Thyroid gland (tissue), 4 donors: ENCODE measurements around the gene SH3BP1. TPM values are rescaled to one million over a fixed set of nuclear protein-coding genes. Genes with fewer than 3 reads are reported as not detected.
A peak's percentile ranks its signal among the peaks of the same experiment; 100 is the strongest.

Experiments
- DNase-seq, 2 donors: peaks; one replicate each; pipeline ENCODE4 v3.0.0-alpha.2; 2019
- H3K27ac ChIP-seq, 3 donors: fragments of 200-600 bp; sonication (generic); 1 replicate in 2 of 3; 2 replicates in 1 of 3; pipeline ENCODE4 v1.5.1; 2016 to 2019; ENCODE audit warnings: mild to moderate bottlenecking in 1 of 3, moderate library complexity in 1 of 3
- H3K27me3 ChIP-seq: fragments of 200-600 bp; sonication (generic); one replicate; pipeline ENCODE4 v1.5.1; 2019
- H3K36me3 ChIP-seq, 2 donors: fragments of 200-600 bp; sonication (generic); one replicate each; pipeline ENCODE4 v1.5.1; 2016 to 2019
- H3K4me1 ChIP-seq, 2 donors: fragments of 200-600 bp; sonication (generic); one replicate each; pipeline ENCODE4 v1.5.1; 2017 to 2019
- H3K4me3 ChIP-seq, 3 donors: fragments of 200-600 bp; sonication (generic); replicated peaks in 1 of 3; 1 replicate in 2 of 3; 2 replicates in 1 of 3; pipeline ENCODE4 v1.5.1; 2016; ENCODE audit warnings: mild to moderate bottlenecking in 1 of 3
- H3K9me3 ChIP-seq: fragments of 200-600 bp; sonication (generic); one replicate; pipeline ENCODE4 v1.5.1; 2017
- POLR2A ChIP-seq, 2 donors: fragments of 450-650 bp; IDR thresholded peaks; one replicate each; pipeline ENCODE4 v1.6.1; 2017; ENCODE audit warnings: antibody characterized with exemption in 2 of 2, mild to moderate bottlenecking in 2 of 2, moderate library complexity in 1 of 2
- WGBS, 2 donors: methylation state at CpG; one replicate each; pipeline ENCODE4 v1.1.5; 2017; 5-methylcytosine and 5-hydroxymethylcytosine counted together
- intact Hi-C: fragments of 100-400 bp; cut with DNase I; formaldehyde crosslinking; loops from one replicate; pipeline ENCODE4 v1.15.1; 2023
- total RNA-seq, 4 donors: library from RNA; depleted of rRNA; stranded (reverse); fragments of >200 nt; gene quantifications; one replicate each; pipeline ENCODE4 v1.2.3, GENCODE V29; 2016
- TF ChIP-seq, protein P1 (sequence below), 6 experiments: fragments of 200-600 bp in 3 of 6; fragments of 450-650 bp in 3 of 6; sonication (generic) in 3 of 6; IDR thresholded peaks; one replicate each; pipeline ENCODE4 v1.5.1; 2016 to 2019; ENCODE audit warnings: antibody characterized with exemption in 6 of 6, mild to moderate bottlenecking in 2 of 6, inconsistent platforms in 1 of 6, moderate library complexity in 1 of 6

Gene SH3BP1
- total RNA-seq, 4 donors from 2014 or later, result 0.81 to 10.1 (median 3.3) TPM

DNA sequence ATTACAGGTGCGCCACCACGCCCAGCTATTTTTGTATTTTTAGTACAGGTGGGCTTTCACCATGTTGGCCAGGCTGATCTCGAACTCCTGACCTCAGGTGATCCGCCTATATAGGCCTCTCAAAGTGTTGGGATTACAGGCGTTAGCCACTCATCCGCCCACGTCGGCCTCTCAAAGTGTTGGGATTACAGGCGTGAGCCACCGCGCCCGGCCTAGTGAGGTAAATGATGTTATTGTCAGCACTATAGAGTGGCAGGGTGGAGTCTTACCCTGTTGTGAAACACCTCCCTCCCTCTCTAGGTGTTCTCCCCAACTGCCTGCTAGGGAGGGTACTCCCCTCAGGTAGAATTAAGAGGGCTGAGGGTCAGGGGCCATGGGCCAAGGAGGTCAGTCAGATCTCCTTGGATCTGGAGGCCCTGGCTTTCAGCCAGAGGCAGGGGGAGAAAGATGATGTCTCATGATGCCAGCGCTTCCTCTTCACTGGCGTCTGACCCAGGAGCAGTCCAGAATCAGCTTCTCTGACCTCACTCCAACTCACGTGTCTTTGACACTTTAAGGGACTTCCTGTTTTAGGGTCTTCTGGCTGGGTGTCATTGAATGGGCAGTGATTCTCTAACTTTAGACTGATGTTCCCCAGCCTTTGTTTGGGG, 28.9 kb upstream of the SH3BP1 start:
- H3K9me3 ChIP-seq, result no peaks in the 10 kb centered on the region
- no peaks in the 10 kb centered on the region for H3K27me3 ChIP-seq
- DNase-seq, result no peak
- TF ChIP-seq, protein P1, sequence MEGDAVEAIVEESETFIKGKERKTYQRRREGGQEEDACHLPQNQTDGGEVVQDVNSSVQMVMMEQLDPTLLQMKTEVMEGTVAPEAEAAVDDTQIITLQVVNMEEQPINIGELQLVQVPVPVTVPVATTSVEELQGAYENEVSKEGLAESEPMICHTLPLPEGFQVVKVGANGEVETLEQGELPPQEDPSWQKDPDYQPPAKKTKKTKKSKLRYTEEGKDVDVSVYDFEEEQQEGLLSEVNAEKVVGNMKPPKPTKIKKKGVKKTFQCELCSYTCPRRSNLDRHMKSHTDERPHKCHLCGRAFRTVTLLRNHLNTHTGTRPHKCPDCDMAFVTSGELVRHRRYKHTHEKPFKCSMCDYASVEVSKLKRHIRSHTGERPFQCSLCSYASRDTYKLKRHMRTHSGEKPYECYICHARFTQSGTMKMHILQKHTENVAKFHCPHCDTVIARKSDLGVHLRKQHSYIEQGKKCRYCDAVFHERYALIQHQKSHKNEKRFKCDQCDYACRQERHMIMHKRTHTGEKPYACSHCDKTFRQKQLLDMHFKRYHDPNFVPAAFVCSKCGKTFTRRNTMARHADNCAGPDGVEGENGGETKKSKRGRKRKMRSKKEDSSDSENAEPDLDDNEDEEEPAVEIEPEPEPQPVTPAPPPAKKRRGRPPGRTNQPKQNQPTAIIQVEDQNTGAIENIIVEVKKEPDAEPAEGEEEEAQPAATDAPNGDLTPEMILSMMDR (IDR thresholded peaks at IDR 0.05), result no peak
- no peak for TF ChIP-seq POLR2A (IDR thresholded peaks at IDR 0.05)
- no peaks in the 10 kb centered on the region for H3K36me3 ChIP-seq
- intact Hi-C loops, result no loop called here
- no peak overlapping the region for H3K4me3 ChIP-seq
- H3K4me1 ChIP-seq, result peaks cover 31 to 36% of the 10 kb centered on the region in 2 donors
- peak overlapping the region in 2 of 3 donors; percentile 93 to 96 for H3K27ac ChIP-seq
- WGBS, 2 donors, result 86 to 90% methylated on average over 15 of the region's 15 CpGs

DNA sequence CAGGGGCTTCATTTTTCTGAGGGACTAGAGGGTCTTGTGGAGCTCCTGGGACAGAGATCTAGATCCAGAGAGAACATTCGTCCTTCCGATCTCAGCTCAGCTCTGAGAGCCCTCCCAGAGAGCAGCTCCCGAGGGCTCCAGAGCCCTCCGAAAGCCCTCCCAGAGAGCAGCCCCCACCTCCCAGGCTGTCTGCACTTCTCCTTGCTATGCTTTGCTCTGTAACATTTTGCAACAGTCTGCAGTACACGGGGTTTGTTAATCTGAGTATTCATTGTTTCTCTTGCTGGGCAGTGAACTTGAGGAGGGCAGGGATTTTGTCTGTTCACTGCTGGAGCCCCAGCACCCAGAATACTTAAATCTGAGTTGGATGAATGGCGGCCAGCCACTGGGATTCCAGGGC, 28.3 kb upstream of the SH3BP1 start:
- Histone ChIP-seq H3K36me3 (peaks cover 0 to 2% of the 10 kb centered on the region in 2 donors), H3K27me3 (no peaks in the 10 kb centered on the region), H3K27ac (no peak overlapping the region), H3K4me3 (no peak overlapping the region), H3K4me1 (peaks cover 31 to 36% of the 10 kb centered on the region in 2 donors), H3K9me3 (no peaks in the 10 kb centered on the region)
- no peak for DNase-seq
- TF ChIP-seq POLR2A (IDR thresholded peaks at IDR 0.05), result no peak
- TF ChIP-seq, protein P1 (IDR thresholded peaks at IDR 0.05), result no peak
- 69 to 70% methylated on average over 5 to 6 of the region's 6 CpGs for WGBS, 2 donors
- intact Hi-C loops, result no loop called here

DNA sequence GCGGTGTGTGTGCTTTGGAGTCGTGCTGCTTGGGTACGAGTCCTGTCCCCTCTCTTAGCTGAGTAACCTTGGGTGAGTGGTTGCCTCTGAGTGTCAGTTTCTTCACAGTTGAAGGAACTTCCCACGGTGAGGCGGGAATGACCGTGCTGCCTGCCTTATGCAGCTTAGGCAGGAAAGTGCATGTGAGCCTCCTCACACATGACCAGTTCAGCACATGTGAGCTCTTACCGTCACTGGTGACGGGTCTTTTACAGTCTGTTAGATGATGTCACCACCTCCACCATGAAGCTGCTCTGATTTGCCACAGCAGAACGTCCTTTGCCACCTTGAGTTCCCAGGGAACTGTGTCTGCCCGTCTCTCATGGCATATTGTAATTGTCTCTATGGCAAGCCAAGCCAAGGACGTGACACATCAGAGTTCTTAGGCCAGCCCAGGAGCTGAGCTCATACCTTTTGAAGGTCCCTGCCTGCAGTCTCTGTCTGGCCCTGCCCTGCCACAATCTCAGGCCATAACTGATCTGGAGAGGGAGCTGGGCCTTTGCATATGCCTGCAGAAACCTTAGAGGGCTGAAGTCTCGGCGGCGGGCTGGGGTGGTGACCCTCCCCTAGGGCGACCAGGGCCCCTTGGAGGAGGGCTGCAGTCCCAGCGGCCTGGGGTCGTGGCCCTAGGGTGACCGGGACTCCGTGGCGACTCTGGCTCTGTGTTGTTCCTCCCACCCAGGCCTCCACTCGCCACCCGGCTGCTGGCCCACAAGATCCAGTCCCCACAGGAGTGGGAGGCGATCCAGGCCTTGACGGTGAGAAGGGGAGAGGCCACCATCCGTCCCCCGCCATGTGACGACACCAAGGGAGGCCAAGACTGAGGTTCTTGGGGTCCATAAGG, 23.0 kb upstream of the SH3BP1 start:
- Histone ChIP-seq H3K27ac (no peak overlapping the region), H3K36me3 (peaks cover 14 to 31% of the 10 kb centered on the region in 2 donors), H3K9me3 (no peaks in the 10 kb centered on the region), H3K4me1 (peaks cover 11 to 14% of the 10 kb centered on the region in 2 donors), H3K27me3 (no peaks in the 10 kb centered on the region), H3K4me3 (no peak overlapping the region)
- no peak for DNase-seq
- intact Hi-C loops, result no loop called here
- WGBS, 2 donors, result 89 to 96% methylated on average over 8 to 27 of the region's 27 CpGs
- TF ChIP-seq, protein P1 (IDR thresholded peaks at IDR 0.05), result no peak
- TF ChIP-seq POLR2A (IDR thresholded peaks at IDR 0.05), result no peak

DNA sequence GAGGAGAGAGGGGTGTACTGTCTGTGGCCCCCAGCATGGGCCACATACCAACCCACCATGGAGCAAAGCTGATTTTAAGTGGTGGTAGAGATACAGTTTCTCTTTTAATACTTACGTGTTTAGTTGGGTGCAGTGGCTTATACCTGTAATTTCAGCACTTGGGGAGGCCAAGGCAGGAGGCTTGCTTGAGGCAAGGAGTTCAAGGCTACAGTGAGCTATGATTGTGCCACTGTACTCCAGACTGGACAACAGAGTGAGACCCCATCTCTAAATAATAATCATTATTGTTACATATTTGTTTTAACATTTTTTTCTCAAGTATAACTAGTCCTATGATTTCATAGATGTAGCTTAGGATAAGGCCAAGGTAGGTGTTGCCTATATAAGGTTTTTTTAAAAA, 22.0 kb upstream of the SH3BP1 start:
- Histone ChIP-seq H3K27me3 (no peaks in the 10 kb centered on the region), H3K36me3 (peaks cover 14 to 33% of the 10 kb centered on the region in 2 donors), H3K4me3 (no peak overlapping the region), H3K27ac (no peak overlapping the region), H3K4me1 (peaks cover 11 to 14% of the 10 kb centered on the region in 2 donors), H3K9me3 (no peaks in the 10 kb centered on the region)
- no peak for DNase-seq
- TF ChIP-seq, protein P1 (IDR thresholded peaks at IDR 0.05), result no peak
- TF ChIP-seq POLR2A (IDR thresholded peaks at IDR 0.05), result no peak
- 94 to 100% methylated on average over 1 of the region's 1 CpG for WGBS, 2 donors
- intact Hi-C loops, result no loop called here
